Measurements from ENCODE around the gene RGSL1.

The RGSL1 gene

GRCh38 chr1:182450087-182450486 is at the start of gene RGSL1:
TSS of gene RGSL1 (plus strand) at chr1:182450146. CDS start at chr1:182450166, 20 bp downstream.
- no peak for DNase-seq (ENCODE audit: low spot score)

GRCh38 chr1:182400567-182400966 is 49.4 kb upstream of the RGSL1 start, which contains the start of gene TEDDM1:
TSS of gene TEDDM1 (minus strand) at chr1:182400667. CDS start at chr1:182400485, 182 bp downstream.
- DNase-seq (ENCODE audit: low spot score): no peak

- DNase-seq (ENCODE audit: low spot score): no peak
Observed at GRCh38 chr1:182404781-182405180, 45.2 kb upstream of the RGSL1 start.

- DNase-seq (ENCODE audit: low spot score): no peak
Observed at GRCh38 chr1:182405578-182405977, 44.4 kb upstream of the RGSL1 start.

- no peak for DNase-seq (ENCODE audit: low spot score)
Observed at GRCh38 chr1:182406012-182406411, 43.9 kb upstream of the RGSL1 start.

- no peak for DNase-seq (ENCODE audit: low spot score)
Observed at GRCh38 chr1:182407724-182408123, 42.2 kb upstream of the RGSL1 start.

- no peak for DNase-seq (ENCODE audit: low spot score)
Observed at GRCh38 chr1:182408435-182409075, 41.4 kb upstream of the RGSL1 start.

- DNase-seq (ENCODE audit: low spot score): no peak
Observed at GRCh38 chr1:182410138-182410537, 39.8 kb upstream of the RGSL1 start.

GRCh38 chr1:182410620-182411273 is 39.2 kb upstream of the RGSL1 start:
- DNase-seq (ENCODE audit: low spot score): no peak

- DNase-seq (ENCODE audit: low spot score): no peak
Observed at GRCh38 chr1:182413486-182413885, 36.5 kb upstream of the RGSL1 start.

GRCh38 chr1:182413969-182414368 is 36.0 kb upstream of the RGSL1 start:
- DNase-seq (ENCODE audit: low spot score): no peak

- no peak for DNase-seq (ENCODE audit: low spot score)
Observed at GRCh38 chr1:182415789-182416188, 34.2 kb upstream of the RGSL1 start.

- no peak for DNase-seq (ENCODE audit: low spot score)
Observed at GRCh38 chr1:182426442-182427430, 23.2 kb upstream of the RGSL1 start.

GRCh38 chr1:182428043-182428442 is 21.9 kb upstream of the RGSL1 start:
- no peak for DNase-seq (ENCODE audit: low spot score)

GRCh38 chr1:182430263-182431068 is 19.5 kb upstream of the RGSL1 start:
- DNase-seq (ENCODE audit: low spot score): no peak

GRCh38 chr1:182431278-182431677 is 18.7 kb upstream of the RGSL1 start:
- no peak for DNase-seq (ENCODE audit: low spot score)

- no peak for DNase-seq (ENCODE audit: low spot score)
Observed at GRCh38 chr1:182433580-182433979, 16.4 kb upstream of the RGSL1 start.

GRCh38 chr1:182438326-182438725 is 11.6 kb upstream of the RGSL1 start:
- no peak for DNase-seq (ENCODE audit: low spot score)

GRCh38 chr1:182441719-182442118 is 8.2 kb upstream of the RGSL1 start:
- DNase-seq (ENCODE audit: low spot score): no peak

GRCh38 chr1:182442333-182442732 is 7.6 kb upstream of the RGSL1 start:
- DNase-seq (ENCODE audit: low spot score): no peak

- no peak for DNase-seq (ENCODE audit: low spot score)
Observed at GRCh38 chr1:182444497-182444896, 5.4 kb upstream of the RGSL1 start.
